GM19463 (cell line): ENCODE results near the gene IFT27.
"Not testable (repeated sequence)": the region's sequence is repeated elsewhere in the genome, so short reads cannot be mapped to it uniquely, and the experiment has no call there.

Experiments
- ATAC-seq: cut with Tn5 transposase; IDR thresholded peaks from one replicate; pipeline ENCODE4 v1.9.1; 2021; ENCODE audit warnings: mild to moderate bottlenecking, moderate library complexity; ENCODE audit not compliant: unreplicated experiment

Gene IFT27

GRCh38 chr22:36745301-36745995, 30.5 kb downstream of the IFT27 start:
- no peak for ATAC-seq

DNA sequence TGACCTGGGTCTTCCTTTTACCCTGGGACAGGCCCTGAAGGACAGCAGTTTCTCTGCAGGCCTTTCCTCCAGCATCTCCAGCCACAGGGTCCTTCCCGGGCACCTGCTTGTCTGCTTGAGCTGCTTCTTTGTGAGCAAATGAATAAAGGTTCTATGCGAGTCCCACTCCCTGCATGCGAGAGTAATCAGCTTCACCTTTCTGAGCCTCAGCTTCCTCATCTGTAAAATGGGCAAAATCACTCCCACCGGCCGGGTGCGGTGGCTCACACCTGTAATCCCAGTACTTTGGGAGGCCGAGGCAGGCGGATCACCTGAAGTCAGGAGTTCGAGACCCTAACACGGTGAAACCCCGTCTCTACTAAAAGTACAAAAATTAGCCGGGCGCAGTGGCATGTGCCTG, 31.1 kb downstream of the IFT27 start:
- no peak for ATAC-seq

- no peak for ATAC-seq
Observed at GRCh38 chr22:36744413-36744765, 31.5 kb downstream of the IFT27 start.

DNA sequence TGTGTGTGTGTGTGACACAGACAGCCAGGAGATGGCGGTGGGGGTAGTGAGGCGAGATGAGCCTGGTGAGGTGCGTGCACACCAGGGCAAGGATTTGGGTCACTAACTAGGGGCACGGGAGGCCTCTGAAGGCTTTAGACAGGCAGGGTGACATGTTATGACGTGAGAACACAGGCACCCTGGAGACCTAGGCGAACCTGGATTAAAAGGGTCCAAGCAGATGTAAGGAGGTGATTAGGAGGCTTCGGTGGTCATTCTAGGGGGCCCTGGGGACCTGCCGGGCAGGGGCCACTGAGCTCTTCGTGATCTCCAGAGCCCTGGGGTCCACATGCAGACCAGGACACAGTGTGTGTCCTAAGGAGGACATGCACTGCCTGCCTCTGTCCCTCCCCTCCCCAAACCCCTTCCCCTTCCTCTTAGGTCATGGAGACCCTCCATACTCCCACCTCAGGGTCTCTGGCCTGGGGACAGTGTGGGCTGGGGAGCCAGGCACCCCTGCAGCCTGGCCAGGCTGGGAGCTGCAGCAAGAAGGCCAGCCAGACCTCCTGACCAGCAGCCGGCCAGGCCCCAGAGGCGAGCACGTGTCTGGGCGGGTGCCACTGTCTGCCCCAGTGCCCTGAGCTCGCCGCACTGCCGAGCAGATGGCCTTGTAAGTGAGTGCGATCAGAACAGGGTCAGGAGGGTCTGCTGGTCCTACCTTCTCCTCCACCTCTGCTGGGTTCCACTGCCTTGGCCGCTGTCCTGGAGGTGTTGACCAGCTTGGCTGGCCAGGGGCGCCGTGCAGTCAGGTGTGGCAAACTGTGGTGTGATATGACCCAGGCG, 32.1 kb downstream of the IFT27 start:
- ATAC-seq = no peak

DNA sequence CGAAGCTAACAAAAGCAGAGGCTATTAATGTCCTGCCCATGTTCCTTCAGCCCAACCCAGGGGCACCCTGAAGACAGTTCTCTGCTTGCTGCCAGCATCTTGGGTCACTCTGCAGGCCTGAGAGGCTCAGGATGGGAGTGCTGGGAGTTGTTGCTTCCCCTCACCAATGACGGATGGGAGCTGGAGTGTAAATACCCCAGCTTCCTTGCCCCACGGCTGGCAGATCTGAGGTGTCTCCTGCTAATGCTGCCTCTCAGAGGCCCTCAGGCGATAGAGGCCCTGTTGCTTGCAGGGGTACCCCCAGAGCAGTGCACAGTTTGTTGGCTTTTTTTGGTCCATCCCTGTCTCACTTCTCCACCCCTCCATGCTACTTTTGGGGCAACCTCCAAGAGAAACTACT, 32.9 kb downstream of the IFT27 start:
- ATAC-seq = no peak

DNA sequence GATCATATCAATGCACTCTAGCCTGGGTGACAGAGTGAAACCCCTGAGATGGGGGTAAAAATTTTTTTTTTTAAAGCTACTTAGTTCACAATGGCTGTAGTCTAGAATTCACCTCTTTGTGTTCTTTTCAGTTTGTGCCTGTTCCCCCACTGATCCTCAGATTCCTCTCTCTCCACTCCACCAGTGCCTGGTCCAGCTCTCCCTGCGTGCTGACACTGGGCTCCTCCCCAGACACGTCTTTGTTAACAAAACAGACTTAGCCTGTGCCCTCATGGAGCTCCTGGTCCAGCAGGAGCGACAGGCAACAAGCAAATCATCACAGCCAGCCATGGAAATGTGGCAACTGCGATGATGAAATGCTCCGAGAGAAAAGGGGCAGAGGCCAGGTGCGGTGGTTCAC, 34.0 kb downstream of the IFT27 start:
- ATAC-seq = no peak

DNA sequence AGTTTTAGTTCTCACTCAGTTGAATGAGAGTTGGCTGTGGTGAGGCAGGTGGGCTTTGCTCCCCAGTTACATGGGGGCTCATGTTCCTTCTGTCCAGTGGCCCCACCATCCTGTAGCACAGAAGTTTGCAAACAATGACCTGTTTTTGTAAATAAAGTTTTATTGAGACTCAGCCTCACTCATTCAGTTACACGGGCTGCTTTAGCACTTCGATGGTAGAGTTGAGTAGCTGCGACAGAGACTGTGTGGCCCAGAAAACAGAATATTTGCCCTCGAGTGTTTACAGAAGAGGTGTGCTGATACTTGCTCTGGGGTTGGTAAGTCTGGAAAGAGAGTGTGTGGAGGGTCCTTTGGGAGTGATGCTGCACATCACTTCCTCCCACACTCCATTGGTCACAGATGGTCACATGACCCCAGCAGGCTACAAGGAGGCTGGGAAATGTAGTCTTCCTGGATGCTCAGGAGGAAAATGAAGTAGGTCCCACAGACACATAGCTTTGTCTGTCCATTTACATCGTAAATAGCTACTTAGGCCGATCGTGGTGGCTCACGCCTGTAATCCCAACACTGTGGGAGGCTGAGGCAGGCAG, 34.6 kb downstream of the IFT27 start:
- ATAC-seq = no peak

DNA sequence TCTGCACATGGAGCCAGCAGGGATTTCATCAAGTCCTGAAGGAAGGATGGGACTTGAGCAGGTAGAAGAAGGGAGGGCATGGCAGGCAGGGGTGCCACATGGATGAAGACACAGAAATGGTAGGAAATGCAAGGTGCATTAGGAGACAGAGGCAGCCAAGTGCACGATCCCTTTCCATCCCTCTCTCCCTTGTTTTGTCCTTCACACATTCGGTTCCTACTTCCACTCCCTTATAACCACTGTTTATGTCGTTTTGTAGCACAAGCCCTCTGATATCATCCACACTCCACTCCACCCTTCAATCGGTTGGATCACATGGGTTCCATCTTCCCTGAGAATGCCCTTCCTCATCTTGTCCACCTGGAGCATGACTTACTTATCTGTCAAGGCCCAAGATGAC, 35.2 kb downstream of the IFT27 start:
- no peak for ATAC-seq

- no peak for ATAC-seq
Observed at GRCh38 chr22:36739185-36739584, 36.7 kb downstream of the IFT27 start.

- no peak for ATAC-seq
Observed at GRCh38 chr22:36738416-36739020, 37.4 kb downstream of the IFT27 start.

- ATAC-seq = no peak
Observed at GRCh38 chr22:36737776-36738175, 38.1 kb downstream of the IFT27 start.

DNA sequence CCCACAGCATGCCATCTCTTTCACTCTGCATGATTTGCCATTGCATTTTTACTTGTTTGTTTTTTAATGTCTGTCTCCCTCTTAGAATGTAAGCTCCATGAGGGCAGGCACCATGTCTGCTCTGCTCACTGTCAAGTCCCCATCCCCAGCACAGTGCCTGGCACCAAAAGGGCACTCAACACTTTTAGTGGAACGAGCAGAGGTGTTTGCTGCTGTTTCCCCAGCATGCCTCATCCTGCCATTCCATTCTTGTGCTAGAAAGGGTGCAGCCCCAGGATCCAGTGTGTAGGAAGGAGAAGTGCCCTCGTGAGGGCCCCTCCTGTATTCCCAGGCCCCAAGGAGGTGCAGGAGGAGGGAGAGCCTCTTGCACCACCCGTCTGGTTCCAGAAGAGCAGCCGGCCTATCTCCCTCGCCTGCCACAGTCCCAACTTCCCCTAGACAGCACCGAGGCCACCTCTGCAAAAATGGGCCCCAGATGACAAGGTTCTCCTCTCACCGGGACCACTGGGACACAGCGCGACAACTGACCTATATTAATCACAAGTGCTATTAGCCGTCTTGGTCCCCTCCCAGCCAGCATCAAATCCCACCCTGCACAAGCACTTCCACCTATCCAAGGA, 39.1 kb downstream of the IFT27 start:
- no peak for ATAC-seq

DNA sequence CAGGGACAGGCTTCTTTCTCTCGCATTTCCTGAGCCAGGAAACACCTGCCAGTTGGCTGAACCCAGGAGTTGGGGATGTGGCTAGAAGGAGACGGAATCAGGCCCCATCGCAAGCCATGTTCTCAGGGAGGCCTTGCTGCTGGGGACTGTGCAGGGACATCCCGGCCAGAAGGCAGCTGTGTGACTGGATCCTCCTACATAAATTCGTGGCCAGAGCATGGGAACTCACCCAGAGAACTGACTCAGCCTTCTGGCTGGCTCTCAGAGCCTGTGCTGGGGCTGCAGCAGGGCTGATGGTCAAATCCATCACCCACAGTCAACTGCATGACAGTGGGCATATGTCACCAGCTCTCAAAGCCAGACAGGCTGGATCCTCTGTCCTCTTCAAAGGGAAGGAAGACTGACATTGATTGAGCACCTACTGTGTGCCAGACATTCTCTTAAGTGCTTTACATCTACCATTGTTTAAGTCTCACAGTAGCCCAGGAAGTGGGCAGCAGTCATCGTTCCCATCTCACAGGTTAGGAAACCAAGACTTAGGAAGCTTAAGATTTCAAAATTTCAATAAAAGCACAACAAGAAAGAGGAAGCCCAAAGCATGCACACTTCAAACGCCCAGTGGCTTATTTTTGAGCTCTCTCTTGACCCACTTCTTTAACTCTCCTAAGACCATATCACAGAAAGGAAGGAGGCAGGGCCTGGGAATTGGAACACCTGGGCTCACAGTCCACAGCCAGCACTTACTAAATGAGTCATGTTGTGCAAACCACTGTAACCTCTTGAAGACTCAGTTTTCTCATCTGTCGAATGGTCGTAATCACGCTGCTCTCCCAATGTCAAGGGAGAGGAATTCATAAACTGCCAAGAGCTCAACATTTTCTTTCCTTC, 41.5 kb downstream of the IFT27 start:
- no peak for ATAC-seq

GRCh38 chr22:36733271-36733670, 42.6 kb downstream of the IFT27 start:
- ATAC-seq = no peak

- no peak for ATAC-seq
Observed at GRCh38 chr22:36732609-36733008, 43.3 kb downstream of the IFT27 start.

DNA sequence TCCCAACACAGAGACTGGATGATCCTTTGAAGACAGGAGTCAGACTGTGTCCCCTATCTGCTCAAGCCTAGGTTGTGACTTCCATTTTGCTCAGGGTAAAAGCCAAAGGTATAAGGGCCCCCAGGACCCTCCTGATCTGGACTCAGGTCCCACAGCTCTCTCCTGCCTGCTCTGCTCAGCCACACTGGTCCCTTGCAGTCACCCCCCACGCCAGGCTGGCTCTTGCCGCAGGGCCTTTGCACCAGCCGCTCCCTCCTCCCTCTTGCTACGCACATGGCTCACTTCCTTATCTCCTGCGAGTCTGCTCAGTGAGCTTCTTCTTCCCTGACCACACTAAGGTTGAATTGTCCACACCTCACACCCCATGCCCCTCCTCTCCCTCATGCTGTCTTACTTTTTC, 44.0 kb downstream of the IFT27 start:
- no peak for ATAC-seq

GRCh38 chr22:36731321-36731720, 44.6 kb downstream of the IFT27 start:
- not testable (repeated sequence) for ATAC-seq

GRCh38 chr22:36730176-36730858, 45.6 kb downstream of the IFT27 start:
- no peak for ATAC-seq

DNA sequence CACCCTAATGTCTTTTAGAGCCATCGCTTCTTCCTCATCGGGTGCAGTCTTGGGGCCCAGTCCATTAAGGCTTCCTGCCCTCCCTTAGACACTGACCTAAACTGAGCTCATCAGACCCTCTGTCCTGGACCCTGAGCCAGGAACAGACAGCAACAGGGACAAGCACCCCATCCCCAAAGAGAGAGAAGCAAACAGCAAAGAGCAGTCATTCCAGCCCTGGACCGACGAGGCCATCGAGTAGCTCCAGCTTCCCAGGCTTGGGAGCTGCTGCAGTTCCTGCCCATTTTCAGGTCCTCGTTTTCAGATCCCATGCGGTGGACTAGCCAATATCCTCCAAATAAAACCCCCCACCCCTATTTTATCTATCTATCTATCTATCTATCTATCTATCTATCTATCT, 46.6 kb downstream of the IFT27 start:
- no peak for ATAC-seq

GRCh38 chr22:36728505-36728904, 47.4 kb downstream of the IFT27 start:
- ATAC-seq = no peak
